GM21576 (cell line): Measurements from ENCODE around the gene SULF2.

Source experiments
- ATAC-seq: cut with Tn5 transposase; IDR thresholded peaks from one replicate; pipeline ENCODE4 v1.9.1; 2021; ENCODE audit warnings: mild to moderate bottlenecking, moderate library complexity; ENCODE audit not compliant: unreplicated experiment

Gene SULF2

DNA sequence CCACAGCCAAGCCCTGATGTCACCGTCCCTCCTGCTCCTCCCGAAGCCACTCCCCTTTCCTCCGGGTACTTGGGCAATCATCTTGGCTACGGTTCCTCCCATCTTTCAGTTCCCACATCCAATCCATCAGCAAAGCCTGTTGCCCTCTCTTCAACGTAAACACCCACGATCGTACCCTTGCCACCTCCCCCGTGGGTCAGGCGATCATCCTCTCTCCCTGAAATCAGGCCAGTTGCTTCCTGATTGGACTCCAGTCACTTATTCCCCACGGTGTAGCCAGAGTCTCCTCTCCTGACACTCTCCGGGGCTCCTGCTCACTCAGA lies 44.5 kb downstream of the SULF2 start:
- no peak for ATAC-seq

DNA sequence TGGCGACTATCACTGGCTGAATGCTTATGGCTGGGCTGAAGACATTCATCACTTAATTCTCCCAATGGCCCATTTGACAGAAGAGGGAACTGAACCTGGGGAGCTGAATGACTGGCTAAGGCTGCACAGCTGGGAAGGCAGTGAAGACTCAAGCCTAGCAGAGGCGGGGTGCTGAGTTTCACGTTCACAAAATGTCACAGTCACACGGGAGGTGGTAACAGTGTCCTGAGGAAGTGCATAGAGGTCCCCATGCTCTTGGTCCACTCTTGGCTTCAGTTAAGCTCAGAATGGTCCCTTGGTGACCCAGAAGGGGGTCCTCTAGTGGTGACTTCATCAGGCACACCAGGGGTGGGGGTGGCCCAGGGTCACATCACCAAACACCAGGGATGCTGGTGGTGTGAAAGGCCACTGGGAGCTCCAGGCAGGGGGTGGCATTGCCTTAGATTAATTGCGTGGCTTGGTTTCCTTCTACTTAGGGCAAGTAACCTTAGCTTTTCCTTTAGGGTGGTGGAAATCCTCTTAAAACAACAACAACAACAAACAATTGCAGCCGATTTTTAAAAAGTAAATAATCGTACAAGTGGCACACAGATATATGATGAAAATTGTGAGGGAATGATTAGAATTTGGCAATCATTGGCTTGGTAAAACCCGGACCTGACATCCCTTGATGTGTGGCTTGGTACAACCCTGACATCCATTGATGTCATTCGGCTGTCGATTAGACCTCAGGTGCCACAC lies 45.0 kb downstream of the SULF2 start:
- no peak for ATAC-seq

DNA sequence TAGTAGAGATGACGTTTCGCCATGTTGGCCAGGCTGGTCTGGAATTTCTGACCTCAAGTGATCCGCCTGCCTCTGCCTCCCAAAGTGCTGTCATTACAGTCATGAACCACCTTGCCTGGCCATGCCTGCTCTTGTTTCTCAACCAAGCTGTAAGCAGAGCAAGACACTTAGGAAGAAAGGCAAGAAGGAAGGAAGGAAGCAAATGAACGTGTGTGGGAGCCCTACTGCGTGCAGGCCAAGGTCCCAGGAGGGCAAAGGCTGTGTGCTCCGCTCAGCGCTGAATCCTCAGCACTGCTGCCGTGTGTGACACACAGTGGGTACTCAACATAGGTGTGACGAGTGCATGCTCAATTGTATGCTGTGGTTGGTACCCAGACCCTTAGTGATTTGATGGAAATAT lies 47.4 kb downstream of the SULF2 start:
- ATAC-seq = no peak

DNA sequence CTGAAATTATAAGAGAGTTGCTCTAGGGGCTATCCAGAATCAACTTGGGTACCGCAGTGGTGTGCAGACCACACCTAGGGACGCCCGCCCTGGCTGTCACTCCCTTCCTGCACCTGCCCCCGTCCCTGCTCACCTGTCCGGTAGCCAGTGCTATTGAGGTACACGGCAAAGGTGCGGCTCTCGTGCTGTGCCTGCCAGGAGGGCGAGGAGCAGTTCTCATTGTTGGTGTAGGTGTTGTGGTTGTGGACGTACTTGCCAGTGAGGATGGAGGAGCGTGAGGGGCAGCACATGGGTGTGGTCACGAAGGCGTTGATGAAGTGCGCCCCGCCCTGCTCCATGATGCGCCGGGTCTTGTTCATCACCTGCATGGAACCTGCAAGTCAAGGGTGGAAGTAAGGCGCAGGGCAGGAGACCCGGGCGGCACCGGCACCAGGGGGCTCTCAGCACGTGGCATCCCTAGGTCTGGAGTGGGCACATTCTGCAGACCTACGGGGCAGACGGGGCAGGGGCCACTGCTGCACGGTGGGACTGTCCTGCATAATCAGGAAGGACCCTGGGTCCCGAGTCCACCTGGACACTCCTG lies 48.6 kb downstream of the SULF2 start:
- no peak for ATAC-seq

GRCh38 chr20:47735412-47736400 lies 49.6 kb downstream of the SULF2 start:
- ATAC-seq = no peak

DNA sequence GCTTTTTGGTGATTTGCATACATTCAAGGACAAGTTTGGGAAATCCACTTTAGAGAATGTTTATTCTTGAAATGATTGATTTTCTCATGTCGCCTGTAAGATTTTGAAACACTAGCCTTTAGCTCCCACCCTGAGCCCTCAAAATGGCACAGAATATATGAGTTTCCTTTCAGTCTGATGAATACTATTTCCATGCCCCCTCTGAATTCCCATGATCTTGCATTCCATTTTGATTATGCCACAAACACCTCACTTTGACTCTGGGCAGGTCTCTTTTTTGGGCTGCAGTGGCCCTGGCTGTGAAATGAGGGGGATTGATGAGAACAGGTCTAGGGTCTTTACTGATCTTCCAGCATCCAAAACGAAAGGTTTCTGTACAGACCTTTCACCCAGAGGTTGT lies 50.4 kb downstream of the SULF2 start:
- ATAC-seq = no peak

- no peak for ATAC-seq
Measured at GRCh38 chr20:47733892-47734291, 51.4 kb downstream of the SULF2 start.

DNA sequence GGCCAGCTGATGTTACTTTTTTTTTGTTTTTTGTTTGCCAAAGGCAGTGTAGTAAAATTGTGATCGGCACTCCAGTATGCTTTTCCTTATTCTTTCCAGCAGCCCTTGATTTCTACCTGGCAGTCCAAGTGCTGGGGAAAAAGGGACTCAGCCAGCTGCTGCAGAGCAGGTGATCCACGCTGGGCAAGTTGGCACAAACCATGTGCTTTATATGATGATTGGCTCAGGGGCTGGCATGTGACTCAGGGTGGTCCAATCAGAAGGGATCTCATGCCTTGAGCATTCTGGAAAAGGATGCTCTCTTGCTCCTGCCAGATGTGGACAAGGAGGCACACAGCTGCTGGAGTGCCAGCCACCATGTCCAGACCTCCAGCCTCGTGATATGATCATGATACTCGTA lies 54.5 kb downstream of the SULF2 start:
- no peak for ATAC-seq

- no peak for ATAC-seq
Measured at GRCh38 chr20:47729472-47729871, 55.8 kb downstream of the SULF2 start.

GRCh38 chr20:47727909-47728361 lies 57.3 kb downstream of the SULF2 start:
- peak; percentile 8 for ATAC-seq

DNA sequence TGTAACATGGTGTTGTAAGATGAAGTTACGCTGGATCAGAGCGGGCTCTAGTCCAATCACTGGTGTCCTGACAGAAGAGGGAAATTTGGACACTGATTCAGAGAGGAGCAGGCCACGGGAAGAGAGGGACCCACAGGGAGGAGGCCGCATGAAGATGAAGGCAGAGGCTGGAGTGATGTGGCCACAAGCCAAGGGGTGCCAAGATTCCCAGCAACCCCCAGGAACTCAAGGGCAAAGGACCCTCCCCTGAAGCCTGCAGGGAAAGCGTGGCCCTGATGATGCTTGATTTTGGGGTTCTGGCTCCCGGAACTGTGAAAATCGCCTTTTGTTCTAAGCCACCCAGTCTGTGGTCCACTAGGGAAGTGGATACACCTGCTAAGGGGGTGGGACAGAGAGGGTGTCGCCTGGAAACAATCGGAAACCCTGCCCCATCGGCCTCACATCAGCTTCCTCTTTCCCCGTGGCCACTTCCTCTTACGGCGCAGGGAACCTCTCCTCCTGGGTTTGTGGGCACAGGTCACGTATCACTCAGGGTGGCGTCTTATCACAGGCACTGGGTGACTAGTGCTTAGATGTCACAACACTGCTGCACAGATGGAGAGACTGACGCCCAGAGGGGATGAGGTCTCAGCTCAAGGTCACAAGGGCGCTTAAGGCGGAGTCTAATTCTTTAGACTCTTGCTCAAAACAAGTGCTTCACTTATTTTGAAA lies 58.0 kb downstream of the SULF2 start:
- peak; percentile 79 for ATAC-seq

DNA sequence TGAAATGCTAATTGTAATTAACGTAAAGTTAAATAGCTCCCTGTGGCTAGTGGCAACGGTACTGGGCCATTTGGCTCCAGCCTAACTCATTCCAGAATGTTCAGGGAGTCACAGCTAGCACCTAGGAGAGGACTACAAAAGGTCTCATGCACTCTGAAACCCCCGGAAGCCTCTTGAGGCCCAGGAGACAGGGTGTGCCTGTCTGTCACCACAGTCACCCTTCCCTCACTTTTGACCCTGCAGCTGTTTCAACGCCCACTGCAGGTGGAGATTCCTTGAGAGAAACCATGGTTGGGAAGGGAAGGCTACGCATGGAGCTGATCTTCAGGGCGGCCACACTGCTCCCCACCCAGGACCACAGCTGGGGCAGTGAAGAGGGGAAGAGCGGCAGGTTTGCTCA lies 58.6 kb downstream of the SULF2 start:
- no peak for ATAC-seq

- peak; percentile 34 for ATAC-seq
Measured at GRCh38 chr20:47725248-47725973, 59.9 kb downstream of the SULF2 start.

DNA sequence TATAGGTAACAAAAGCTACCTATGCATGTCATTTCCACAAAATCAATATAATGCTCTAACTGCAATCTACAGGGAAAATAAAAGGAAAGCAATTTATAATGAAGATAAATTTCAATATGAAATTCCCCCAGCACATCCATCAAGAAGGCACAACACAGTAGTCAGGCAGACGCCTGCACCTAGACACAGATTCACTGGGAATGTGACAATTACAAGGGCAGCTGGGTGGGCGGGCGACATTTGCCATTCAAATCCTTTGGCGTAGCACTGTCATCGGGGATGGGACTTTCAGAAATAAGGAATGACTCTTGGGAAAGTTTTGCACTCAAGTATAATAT lies 60.4 kb downstream of the SULF2 start:
- no peak for ATAC-seq

GRCh38 chr20:47724396-47724795 lies 60.9 kb downstream of the SULF2 start:
- ATAC-seq = no peak

GRCh38 chr20:47723322-47723721 lies 62.0 kb downstream of the SULF2 start:
- ATAC-seq = no peak

DNA sequence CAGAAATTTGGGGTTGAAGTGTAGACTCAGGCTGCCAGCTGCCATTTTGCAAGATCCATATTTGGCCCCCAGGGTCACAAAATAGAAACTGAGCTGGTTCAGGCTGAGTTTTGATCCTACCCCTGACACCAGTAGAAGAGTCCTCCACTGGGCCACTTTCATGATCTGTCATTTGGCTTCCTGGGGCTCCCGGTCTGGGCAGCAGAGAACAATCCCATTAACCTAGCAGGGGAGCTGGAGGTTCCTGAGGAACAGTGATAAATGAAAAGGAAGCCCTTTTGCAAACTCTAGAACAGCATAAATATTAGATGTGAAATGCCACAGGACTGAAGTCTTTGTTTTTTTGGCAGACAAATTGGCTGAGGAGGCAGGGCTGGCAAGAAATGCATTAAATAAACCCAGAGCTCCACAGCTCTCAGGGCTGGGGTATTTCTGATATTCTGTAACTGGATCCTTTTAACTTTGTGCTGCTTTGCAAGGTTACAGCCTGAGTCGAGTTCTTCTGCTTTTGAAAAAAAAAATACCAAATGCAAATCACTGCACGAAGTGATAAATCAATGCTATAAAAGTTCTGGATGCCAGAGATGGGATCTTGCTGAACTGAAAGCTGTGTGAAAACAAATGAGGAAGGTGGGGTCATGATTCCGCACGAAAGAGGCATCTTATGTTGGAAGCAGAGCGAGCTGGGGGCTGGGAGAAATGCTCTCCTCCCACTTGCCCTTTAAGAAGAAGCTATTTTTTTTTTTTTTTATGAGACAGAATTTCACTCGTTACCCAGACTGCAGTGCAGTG lies 64.4 kb downstream of the SULF2 start:
- no peak for ATAC-seq

GRCh38 chr20:47719625-47720024 lies 65.7 kb downstream of the SULF2 start:
- ATAC-seq = no peak

DNA sequence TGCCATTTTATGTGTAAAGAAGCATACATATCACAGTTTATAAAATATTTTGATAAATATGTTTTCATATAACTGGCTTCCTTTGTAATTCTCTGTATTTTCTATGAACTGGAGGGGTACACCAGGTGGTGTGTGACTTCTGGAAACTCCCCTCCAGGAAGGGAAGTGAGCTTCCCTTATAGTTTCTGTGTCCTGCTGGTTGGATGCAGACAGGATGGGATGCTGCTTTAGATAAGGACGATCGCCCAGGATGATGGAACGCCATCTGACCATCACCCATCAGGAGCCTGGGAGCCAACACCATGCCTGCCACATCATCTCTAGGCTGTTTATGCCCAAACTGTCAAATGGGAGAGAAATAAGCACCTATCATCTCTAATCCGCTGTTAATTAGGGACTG lies 66.1 kb downstream of the SULF2 start:
- ATAC-seq = no peak

DNA sequence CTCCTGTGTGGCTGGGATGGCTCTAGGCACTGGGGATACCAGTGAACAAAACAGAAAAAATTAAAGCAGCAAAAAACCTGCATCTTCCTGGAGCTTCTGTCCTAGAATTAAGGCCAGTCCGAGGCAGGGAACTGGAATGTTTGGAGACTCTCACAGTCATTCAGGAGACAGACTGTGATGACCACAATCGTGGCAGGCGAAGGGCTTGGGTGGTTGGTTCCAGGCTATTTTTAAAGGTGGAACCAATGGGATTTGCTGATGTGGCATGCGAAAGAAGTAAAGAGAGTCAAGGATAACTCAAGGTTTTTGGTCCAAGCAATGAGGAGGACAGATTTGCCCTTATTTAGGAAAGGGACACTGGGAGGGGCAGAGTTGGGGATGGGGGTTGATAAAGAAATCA lies 66.9 kb downstream of the SULF2 start:
- no peak for ATAC-seq
